Esophagus (tissue), 2 donors: Measurements from ENCODE around the gene EGR1. TPM values are rescaled to one million over a fixed set of nuclear protein-coding genes. Genes with fewer than 3 reads are reported as not detected.
A peak's percentile ranks its signal among the peaks of the same experiment; 100 is the strongest.

Source experiments
- H3K27ac ChIP-seq, 2 donors: one replicate each; pipeline ENCODE4 v1.5.1; 2013; ENCODE audit warnings: low read depth in 2 of 2, mild to moderate bottlenecking in 2 of 2, inconsistent platforms in 1 of 2, low read length in 1 of 2, moderate library complexity in 1 of 2
- H3K27me3 ChIP-seq, 2 donors: one replicate each; pipeline ENCODE4 v1.6.1; 2013; ENCODE audit warnings: low read length in 2 of 2, control low read depth in 1 of 2, mild to moderate bottlenecking in 1 of 2; ENCODE audit not compliant: insufficient read depth in 2 of 2, control insufficient read depth in 1 of 2
- H3K36me3 ChIP-seq, 2 donors: one replicate each; pipeline ENCODE4 v1.6.1; 2013; ENCODE audit warnings: low read length in 1 of 2; ENCODE audit not compliant: control insufficient read depth in 2 of 2, insufficient read depth in 2 of 2
- H3K4me1 ChIP-seq, 2 donors: one replicate each; pipeline ENCODE4 v1.6.1; 2013; ENCODE audit warnings: low read length in 1 of 2; ENCODE audit not compliant: control insufficient read depth in 2 of 2, insufficient read depth in 2 of 2
- H3K4me3 ChIP-seq, 2 donors: one replicate each; pipeline ENCODE4 v1.5.1; 2013; ENCODE audit warnings: low read length in 2 of 2, mild to moderate bottlenecking in 2 of 2, low read depth in 1 of 2, moderate library complexity in 1 of 2
- H3K9me3 ChIP-seq, 2 donors: one replicate each; pipeline ENCODE4 v1.6.1; 2013; ENCODE audit warnings: mild to moderate bottlenecking in 2 of 2, low read depth in 1 of 2, low read length in 1 of 2, moderate library complexity in 1 of 2; ENCODE audit not compliant: control insufficient read depth in 2 of 2, insufficient read depth in 1 of 2
- WGBS, 2 donors: extraction: QIAGEN DNeasy Blood & Tissue Kit; methylation state at CpG; one replicate each; pipeline ENCODE4 v1.1.7; 2013; 5-methylcytosine and 5-hydroxymethylcytosine counted together
- polyA plus RNA-seq, 2 donors: library from polyadenylated mRNA; stranded (reverse); fragments of 200-250 nt; gene quantifications; one replicate each; pipeline ENCODE4 v1.2.3, GENCODE V29; 2013
- donor health status: healthy with polysubstance abuse.
- donor health status: Bipolar disorder and iron deficiency.

Gene EGR1
- polyA plus RNA-seq, 2 donors, result 17.9 to 45.0 TPM

DNA sequence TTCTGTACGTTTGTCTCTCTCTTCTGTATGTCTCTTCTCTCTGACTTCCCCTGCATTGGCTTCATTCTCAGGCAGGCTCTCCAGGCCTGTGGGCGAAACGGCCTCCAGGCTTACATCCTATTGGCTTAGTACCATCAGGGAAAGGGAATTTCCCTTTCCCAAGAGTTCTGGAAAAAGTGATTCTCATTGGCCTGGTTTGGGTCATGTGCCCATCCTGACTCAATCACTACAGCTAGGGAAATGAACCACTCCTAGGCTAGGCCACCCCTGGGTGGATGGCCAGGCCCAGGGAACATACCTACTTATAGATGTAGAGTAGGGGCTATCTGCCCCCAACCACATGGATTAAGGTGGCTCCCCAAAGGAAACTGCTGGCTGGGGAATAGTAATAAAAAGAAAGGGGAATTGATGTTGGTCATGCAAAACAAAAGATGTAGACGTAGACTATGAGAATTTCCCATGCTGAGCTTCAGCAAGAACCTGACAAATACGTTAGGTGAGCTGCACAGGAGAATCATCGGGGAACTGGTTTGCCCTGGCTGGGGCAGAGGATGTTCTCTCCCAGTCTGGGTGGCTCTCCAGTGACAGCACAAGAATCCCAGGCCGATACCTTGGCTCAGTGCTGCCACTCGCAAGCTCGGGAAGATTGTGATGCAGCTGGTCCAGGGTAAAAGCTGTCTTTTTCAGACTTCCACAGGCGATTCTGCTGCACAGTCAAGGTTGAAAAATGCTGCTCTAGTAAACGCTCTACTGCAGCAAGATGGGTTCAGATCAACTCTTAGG, 3.7 kb upstream of the EGR1 start:
- Histone ChIP-seq H3K4me1 (peaks cover 0 to 9% of the 10 kb centered on the region in 2 donors), H3K27ac (no peak overlapping the region), H3K4me3 (no peak overlapping the region), H3K9me3 (no peaks in the 10 kb centered on the region), H3K36me3 (no peaks in the 10 kb centered on the region), H3K27me3 (no peaks in the 10 kb centered on the region)
- WGBS, 2 donors, result 69 to 73% methylated on average over 11 of the region's 11 CpGs

DNA sequence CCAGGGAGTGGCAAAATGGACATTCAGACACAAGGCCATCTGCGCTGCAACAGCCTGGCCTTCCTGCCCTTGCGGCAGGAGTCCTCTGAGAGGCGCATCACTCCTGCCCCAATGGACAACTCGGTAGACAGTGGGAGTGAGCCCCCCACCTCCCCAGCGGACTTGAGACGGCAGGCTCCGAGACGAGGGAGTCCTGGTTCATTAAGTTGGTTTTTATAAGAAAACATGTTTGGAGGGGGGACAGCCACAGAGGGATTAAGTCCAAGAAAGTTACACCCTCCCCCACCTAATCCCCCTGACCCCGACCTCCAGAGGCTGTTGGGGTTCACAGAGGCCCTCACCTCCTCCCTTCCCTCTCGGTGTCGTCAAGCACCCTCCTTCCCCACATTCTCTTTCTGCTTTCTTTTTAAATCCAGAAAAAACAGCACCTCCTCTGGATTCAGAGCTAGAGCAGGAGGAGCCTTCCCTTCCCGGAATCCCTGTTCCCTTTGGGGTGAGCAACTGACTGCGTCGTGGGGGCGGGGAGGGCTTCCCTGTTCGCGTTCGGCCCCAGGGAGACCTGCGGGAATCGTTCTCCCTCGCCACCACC, 1.8 kb upstream of the EGR1 start:
- 12 to 18% methylated on average over 21 of the region's 21 CpGs for WGBS, 2 donors
- H3K36me3 ChIP-seq, result peaks cover 0 to 10% of the 10 kb centered on the region in 2 donors
- no peaks in the 10 kb centered on the region for H3K27me3 ChIP-seq
- peak overlapping the region; percentile 89 to 98 for H3K27ac ChIP-seq
- peak overlapping the region; percentile 67 to 77 for H3K4me3 ChIP-seq
- H3K9me3 ChIP-seq, result no peaks in the 10 kb centered on the region
- H3K4me1 ChIP-seq, result peaks cover 0 to 20% of the 10 kb centered on the region in 2 donors

DNA sequence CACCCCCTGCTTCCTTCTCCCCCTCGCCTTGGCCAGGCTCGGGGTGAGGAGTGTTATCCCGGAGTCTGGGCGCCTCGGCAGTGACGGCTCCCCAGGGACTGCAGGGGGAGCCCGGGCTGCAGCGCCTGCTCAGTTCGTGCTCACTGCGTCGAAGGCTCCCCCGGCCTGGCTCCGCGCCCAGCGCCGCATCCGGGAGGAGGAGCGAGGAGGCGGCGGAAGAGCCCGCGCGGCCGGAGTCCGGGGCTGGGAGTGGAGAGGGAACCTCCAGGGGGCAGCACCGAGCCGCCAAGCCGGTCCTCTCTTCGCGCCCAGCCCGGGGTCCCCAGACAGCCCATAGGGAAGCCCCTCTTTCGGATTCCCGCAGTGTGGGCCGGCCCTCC, 1.3 kb upstream of the EGR1 start:
- H3K4me1 ChIP-seq, result peaks cover 0 to 20% of the 10 kb centered on the region in 2 donors
- H3K27ac ChIP-seq, result peak overlapping the region; percentile 98 to 99
- peaks cover 0 to 10% of the 10 kb centered on the region in 2 donors for H3K36me3 ChIP-seq
- H3K4me3 ChIP-seq, result peak overlapping the region; percentile 67 to 77
- WGBS, 2 donors, result 0% methylated on average over 31 to 34 of the region's 34 CpGs
- H3K9me3 ChIP-seq, result no peaks in the 10 kb centered on the region
- H3K27me3 ChIP-seq, result no peaks in the 10 kb centered on the region

DNA sequence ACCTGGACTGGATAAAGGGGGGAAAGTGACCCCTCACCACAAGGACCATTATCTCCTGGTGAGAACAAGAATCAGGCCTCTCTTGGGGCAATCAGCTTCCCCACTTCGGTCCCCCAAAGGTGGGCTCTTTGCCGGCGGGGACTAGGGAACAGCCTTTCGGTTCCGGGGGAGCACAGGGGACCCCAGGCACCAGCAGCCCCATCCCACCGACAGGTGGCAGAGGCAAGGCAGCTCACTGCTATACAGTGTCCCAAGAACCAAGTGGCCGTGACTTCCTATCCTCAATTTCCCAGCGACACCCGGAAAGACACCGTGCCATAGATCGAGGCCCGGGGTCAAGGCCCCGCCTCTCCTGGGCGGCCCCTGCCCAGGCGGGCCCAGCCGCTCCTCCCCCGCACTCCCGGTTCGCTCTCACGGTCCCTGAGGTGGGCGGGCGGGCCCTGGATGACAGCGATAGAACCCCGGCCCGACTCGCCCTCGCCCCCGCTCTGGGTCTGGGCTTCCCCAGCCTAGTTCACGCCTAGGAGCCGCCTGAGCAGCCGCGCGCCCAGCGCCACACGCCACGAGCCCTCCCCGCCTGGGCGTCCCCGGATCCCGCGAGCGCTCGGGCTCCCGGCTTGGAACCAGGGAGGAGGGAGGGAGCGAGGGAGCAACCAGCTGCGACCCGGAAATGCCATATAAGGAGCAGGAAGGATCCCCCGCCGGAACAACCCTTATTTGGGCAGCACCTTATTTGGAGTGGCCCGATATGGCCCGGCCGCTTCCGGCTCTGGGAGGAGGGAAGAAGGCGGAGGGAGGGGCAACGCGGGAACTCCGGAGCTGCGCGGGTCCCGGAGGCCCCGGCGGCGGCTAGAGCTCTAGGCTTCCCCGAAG, 655 bp upstream of the EGR1 start:
- Histone ChIP-seq H3K4me1 (peaks cover 0 to 20% of the 10 kb centered on the region in 2 donors), H3K36me3 (peaks cover 0 to 10% of the 10 kb centered on the region in 2 donors), H3K4me3 (peak overlapping the region; percentile 67 to 77), H3K9me3 (no peaks in the 10 kb centered on the region), H3K27me3 (no peaks in the 10 kb centered on the region), H3K27ac (peak overlapping the region; percentile 98 to 99)
- WGBS, 2 donors, result 0 to 1% methylated on average over 59 to 64 of the region's 64 CpGs

DNA sequence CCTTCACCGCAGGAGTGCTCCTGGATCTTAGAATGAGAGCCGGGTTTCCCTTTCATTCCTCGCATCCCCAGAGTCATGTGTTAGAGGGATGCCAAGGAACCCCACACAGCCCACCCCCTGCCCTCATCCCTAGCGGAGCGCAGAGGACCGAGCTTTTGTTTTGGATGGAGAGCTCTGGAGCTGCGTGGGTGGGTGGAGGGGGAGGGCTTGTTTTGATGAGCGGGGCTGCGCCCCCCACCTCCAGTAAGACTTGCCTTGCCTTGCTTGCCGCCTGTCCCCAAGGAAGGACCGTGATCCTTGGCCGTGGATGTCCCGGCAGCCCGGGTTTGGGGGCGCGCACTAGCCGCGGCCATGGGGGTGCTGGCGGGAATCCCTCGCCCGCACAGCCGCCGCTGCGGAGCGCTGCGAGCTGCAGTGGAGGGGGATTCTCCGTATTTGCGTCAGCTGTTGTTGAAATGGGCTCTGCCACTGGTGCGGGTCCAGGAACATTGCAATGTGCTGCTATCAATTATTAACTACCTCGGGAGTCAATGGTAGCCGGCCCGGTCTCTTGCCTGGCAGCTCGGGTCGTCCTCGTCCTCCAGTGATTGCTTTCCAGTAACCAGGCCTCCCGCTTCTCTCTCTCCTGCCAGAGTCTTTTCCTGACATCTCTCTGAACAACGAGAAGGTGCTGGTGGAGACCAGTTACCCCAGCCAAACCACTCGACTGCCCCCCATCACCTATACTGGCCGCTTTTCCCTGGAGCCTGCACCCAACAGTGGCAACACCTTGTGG, 1.0 kb downstream of the EGR1 start:
- Histone ChIP-seq H3K36me3 (peaks cover 0 to 10% of the 10 kb centered on the region in 2 donors), H3K9me3 (no peaks in the 10 kb centered on the region), H3K27me3 (no peaks in the 10 kb centered on the region), H3K27ac (peak overlapping the region in 1 of 2 donors; percentile 66), H3K4me1 (peaks cover 0 to 25% of the 10 kb centered on the region in 2 donors), H3K4me3 (peak overlapping the region; percentile 67 to 77)
- WGBS, 2 donors, result 7 to 9% methylated on average over 39 of the region's 39 CpGs

DNA sequence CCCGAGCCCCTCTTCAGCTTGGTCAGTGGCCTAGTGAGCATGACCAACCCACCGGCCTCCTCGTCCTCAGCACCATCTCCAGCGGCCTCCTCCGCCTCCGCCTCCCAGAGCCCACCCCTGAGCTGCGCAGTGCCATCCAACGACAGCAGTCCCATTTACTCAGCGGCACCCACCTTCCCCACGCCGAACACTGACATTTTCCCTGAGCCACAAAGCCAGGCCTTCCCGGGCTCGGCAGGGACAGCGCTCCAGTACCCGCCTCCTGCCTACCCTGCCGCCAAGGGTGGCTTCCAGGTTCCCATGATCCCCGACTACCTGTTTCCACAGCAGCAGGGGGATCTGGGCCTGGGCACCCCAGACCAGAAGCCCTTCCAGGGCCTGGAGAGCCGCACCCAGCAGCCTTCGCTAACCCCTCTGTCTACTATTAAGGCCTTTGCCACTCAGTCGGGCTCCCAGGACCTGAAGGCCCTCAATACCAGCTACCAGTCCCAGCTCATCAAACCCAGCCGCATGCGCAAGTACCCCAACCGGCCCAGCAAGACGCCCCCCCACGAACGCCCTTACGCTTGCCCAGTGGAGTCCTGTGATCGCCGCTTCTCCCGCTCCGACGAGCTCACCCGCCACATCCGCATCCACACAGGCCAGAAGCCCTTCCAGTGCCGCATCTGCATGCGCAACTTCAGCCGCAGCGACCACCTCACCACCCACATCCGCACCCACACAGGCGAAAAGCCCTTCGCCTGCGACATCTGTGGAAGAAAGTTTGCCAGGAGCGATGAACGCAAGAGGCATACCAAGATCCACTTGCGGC, 1.8 kb downstream of the EGR1 start:
- peak overlapping the region in 1 of 2 donors; percentile 66 for H3K27ac ChIP-seq
- no peaks in the 10 kb centered on the region for H3K27me3 ChIP-seq
- peaks cover 0 to 10% of the 10 kb centered on the region in 2 donors for H3K36me3 ChIP-seq
- H3K4me3 ChIP-seq, result peak overlapping the region; percentile 67 to 77
- WGBS, 2 donors, result 73 to 74% methylated on average over 45 of the region's 45 CpGs
- peaks cover 0 to 20% of the 10 kb centered on the region in 2 donors for H3K4me1 ChIP-seq
- H3K9me3 ChIP-seq, result no peaks in the 10 kb centered on the region

DNA sequence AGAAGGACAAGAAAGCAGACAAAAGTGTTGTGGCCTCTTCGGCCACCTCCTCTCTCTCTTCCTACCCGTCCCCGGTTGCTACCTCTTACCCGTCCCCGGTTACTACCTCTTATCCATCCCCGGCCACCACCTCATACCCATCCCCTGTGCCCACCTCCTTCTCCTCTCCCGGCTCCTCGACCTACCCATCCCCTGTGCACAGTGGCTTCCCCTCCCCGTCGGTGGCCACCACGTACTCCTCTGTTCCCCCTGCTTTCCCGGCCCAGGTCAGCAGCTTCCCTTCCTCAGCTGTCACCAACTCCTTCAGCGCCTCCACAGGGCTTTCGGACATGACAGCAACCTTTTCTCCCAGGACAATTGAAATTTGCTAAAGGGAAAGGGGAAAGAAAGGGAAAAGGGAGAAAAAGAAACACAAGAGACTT, 2.4 kb downstream of the EGR1 start:
- Histone ChIP-seq H3K4me3 (peak overlapping the region; percentile 67 to 77), H3K27ac (peak overlapping the region in 1 of 2 donors; percentile 16), H3K27me3 (no peaks in the 10 kb centered on the region), H3K4me1 (peaks cover 0 to 20% of the 10 kb centered on the region in 2 donors), H3K9me3 (no peaks in the 10 kb centered on the region), H3K36me3 (peaks cover 0 to 10% of the 10 kb centered on the region in 2 donors)
- 82% methylated on average over 14 of the region's 14 CpGs for WGBS, 2 donors

DNA sequence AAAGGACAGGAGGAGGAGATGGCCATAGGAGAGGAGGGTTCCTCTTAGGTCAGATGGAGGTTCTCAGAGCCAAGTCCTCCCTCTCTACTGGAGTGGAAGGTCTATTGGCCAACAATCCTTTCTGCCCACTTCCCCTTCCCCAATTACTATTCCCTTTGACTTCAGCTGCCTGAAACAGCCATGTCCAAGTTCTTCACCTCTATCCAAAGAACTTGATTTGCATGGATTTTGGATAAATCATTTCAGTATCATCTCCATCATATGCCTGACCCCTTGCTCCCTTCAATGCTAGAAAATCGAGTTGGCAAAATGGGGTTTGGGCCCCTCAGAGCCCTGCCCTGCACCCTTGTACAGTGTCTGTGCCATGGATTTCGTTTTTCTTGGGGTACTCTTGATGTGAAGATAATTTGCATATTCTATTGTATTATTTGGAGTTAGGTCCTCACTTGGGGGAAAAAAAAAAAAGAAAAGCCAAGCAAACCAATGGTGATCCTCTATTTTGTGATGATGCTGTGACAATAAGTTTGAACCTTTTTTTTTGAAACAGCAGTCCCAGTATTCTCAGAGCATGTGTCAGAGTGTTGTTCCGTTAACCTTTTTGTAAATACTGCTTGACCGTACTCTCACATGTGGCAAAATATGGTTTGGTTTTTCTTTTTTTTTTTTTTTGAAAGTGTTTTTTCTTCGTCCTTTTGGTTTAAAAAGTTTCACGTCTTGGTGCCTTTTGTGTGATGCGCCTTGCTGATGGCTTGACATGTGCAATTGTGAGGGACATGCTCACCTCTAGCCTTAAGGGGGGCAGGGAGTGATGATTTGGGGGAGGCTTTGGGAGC, 3.1 kb downstream of the EGR1 start:
- H3K36me3 ChIP-seq, result peaks cover 0 to 10% of the 10 kb centered on the region in 2 donors
- H3K4me3 ChIP-seq, result peak overlapping the region in 1 of 2 donors; percentile 77
- WGBS, 2 donors, result 79 to 81% methylated on average over 7 of the region's 7 CpGs
- H3K27ac ChIP-seq, result no peak overlapping the region
- H3K27me3 ChIP-seq, result no peaks in the 10 kb centered on the region
- H3K4me1 ChIP-seq, result peaks cover 0 to 20% of the 10 kb centered on the region in 2 donors
- H3K9me3 ChIP-seq, result no peaks in the 10 kb centered on the region
